HG03439 (cell line): ENCODE data around the gene PGK1.

Experiments
- ATAC-seq: cut with Tn5 transposase; IDR thresholded peaks from one replicate; pipeline ENCODE4 v1.9.1; 2021; ENCODE audit warnings: mild to moderate bottlenecking, moderate library complexity; ENCODE audit not compliant: unreplicated experiment

The PGK1 gene

GRCh38 chrX:78165425-78165824, 61.4 kb downstream of the PGK1 start:
- no peak for ATAC-seq

GRCh38 chrX:78168065-78168464, 64.0 kb downstream of the PGK1 start:
- ATAC-seq: no peak
